PC-9 (cell line): ENCODE data around the gene SIGMAR1. TPM values are rescaled to one million over a fixed set of nuclear protein-coding genes. Genes with fewer than 3 reads are reported as not detected.

Source experiments
- BruUV-seq: library from RNA; stranded (reverse); fragments of 400-500 nt; replicated peaks from 2 replicates; lab custom pipeline; 2021; lab: Mats Ljungman, UMichigan
- CTCF ChIA-PET: fragments of 300-600 bp; sonication (Branson Sonifier 250); formaldehyde crosslinking; loops from one replicate; lab custom pipeline; 2022; ENCODE audit warnings: antibody characterized with exemption; lab: Charles Lee
- POLR2A ChIA-PET: fragments of 300-600 bp; sonication (Branson Sonifier 250); formaldehyde crosslinking; loops from one replicate; lab custom pipeline; 2022; ENCODE audit warnings: antibody characterized with exemption; ENCODE audit not compliant: unreplicated experiment; lab: Charles Lee
- DNase-seq, 2 experiments: peaks; one replicate each; pipeline versions ENCODE4 v3.0.0 to v3.0.0-alpha.2; 2015 to 2022; ENCODE audit warnings: mixed read lengths in 1 of 2
- H2AFZ ChIP-seq: fragments of 200-600 bp; sonication (generic); 2 replicates; pipeline ENCODE4 v1.8.1; 2017; ENCODE audit warnings: antibody characterized with exemption
- H3F3A ChIP-seq: fragments of 200-600 bp; sonication (generic); 2 replicates; pipeline ENCODE4 v1.8.1; 2017; ENCODE audit warnings: antibody characterized with exemption, mild to moderate bottlenecking, low read depth; ENCODE audit not compliant: insufficient read depth
- H3K27ac ChIP-seq: fragments of 200-600 bp; sonication (generic); 2 replicates; pipeline ENCODE4 v1.6.1; 2016; ENCODE audit warnings: mixed run types
- H3K27me3 ChIP-seq: fragments of 200-600 bp; sonication (generic); 2 replicates; pipeline ENCODE4 v1.6.1; 2016; ENCODE audit warnings: low read depth, mixed run types; ENCODE audit not compliant: insufficient read depth
- H3K36me3 ChIP-seq: fragments of 200-600 bp; sonication (generic); 2 replicates; pipeline ENCODE4 v1.6.1; 2016; ENCODE audit warnings: low read depth, mixed run types
- H3K4me1 ChIP-seq: fragments of 200-600 bp; sonication (generic); replicated peaks from 2 replicates; pipeline ENCODE4 v1.6.1; 2016; ENCODE audit warnings: mixed run types; ENCODE audit not compliant: insufficient read depth
- H3K4me2 ChIP-seq: fragments of 200-600 bp; sonication (generic); 2 replicates; pipeline ENCODE4 v1.6.1; 2017; ENCODE audit warnings: mixed run types
- H3K4me3 ChIP-seq: fragments of 200-600 bp; sonication (generic); 2 replicates; pipeline ENCODE4 v1.6.1; 2016; ENCODE audit warnings: mixed run types
- H3K79me2 ChIP-seq: fragments of 200-600 bp; sonication (generic); 2 replicates; pipeline ENCODE4 v1.6.1; 2017; ENCODE audit warnings: low read depth, mixed run types
- H3K9me2 ChIP-seq: fragments of 200-600 bp; sonication (generic); 2 replicates; pipeline ENCODE4 v1.8.1; 2017; ENCODE audit warnings: mild to moderate bottlenecking; ENCODE audit not compliant: insufficient read depth
- H3K9me3 ChIP-seq: fragments of 200-600 bp; sonication (generic); 2 replicates; pipeline ENCODE4 v1.8.1; 2016; ENCODE audit warnings: low read depth; ENCODE audit not compliant: insufficient read depth
- H4K20me1 ChIP-seq: fragments of 200-600 bp; sonication (generic); 2 replicates; pipeline ENCODE4 v1.8.1; 2017; ENCODE audit not compliant: insufficient read depth
- CTCF ChIP-seq: fragments of 200-600 bp; sonication (generic); conservative IDR thresholded peaks from 2 replicates; pipeline ENCODE4 v1.6.1; 2017; ENCODE audit warnings: mixed run types, antibody characterized with exemption, mild to moderate bottlenecking, moderate library complexity
- EZH2 ChIP-seq: fragments of 200-600 bp; sonication (generic); IDR thresholded peaks from 2 replicates; pipeline ENCODE4 v1.8.0; 2017; ENCODE audit warnings: antibody characterized with exemption, low read depth
- intact Hi-C: fragments of 100-400 bp; cut with micrococcal nuclease; formaldehyde crosslinking; loops from one replicate; pipeline ENCODE4 v1.10.0; 2022; ENCODE audit not compliant: unreplicated experiment
- total RNA-seq: library from RNA; stranded (reverse); gene quantifications from 2 replicates; pipeline ENCODE4 v1.2.3, GENCODE V29; 2021

Gene SIGMAR1
- total RNA-seq, 1 experiment from 2014 or later: 57.9 TPM

GRCh38 chr9:34624475-34625185 is 13.0 kb downstream of the SIGMAR1 start:
- H3K9me2 ChIP-seq: no peaks in the 10 kb centered on the region
- no peaks in the 10 kb centered on the region for H3K79me2 ChIP-seq
- H3F3A ChIP-seq: no peaks in the 10 kb centered on the region
- H3K4me3 ChIP-seq: no peak overlapping the region
- DNase-seq: no peak
- TF ChIP-seq EZH2: no peak
- TF ChIP-seq CTCF: no peak
- H3K27ac ChIP-seq: no peak overlapping the region
- no peaks in the 10 kb centered on the region for H3K36me3 ChIP-seq
- H3K9me3 ChIP-seq: no peaks in the 10 kb centered on the region
- H3K4me2 ChIP-seq: no peak overlapping the region
- peaks cover 45% of the 10 kb centered on the region for H3K27me3 ChIP-seq
- H2AFZ ChIP-seq: no peak overlapping the region
- intact Hi-C loops: no loop called here
- POLR2A ChIA-PET: no interaction called here
- H4K20me1 ChIP-seq: no peaks in the 10 kb centered on the region
- CTCF ChIA-PET: no interaction called here
- no TSS peak for BruUV-seq
- no peaks in the 10 kb centered on the region for H3K4me1 ChIP-seq

- POLR2A ChIA-PET: no interaction called here
- no peak for DNase-seq
- Histone ChIP-seq H3K79me2 (no peaks in the 10 kb centered on the region), H3K4me2 (no peak overlapping the region), H3K36me3 (no peaks in the 10 kb centered on the region), H3F3A (no peaks in the 10 kb centered on the region), H3K9me2 (no peaks in the 10 kb centered on the region), H3K27ac (no peak overlapping the region), H2AFZ (no peak overlapping the region), H3K9me3 (no peaks in the 10 kb centered on the region), H3K4me3 (no peak overlapping the region), H3K4me1 (no peaks in the 10 kb centered on the region), H3K27me3 (peaks cover 39% of the 10 kb centered on the region), H4K20me1 (no peaks in the 10 kb centered on the region)
- CTCF ChIA-PET: no interaction called here
- no peak for TF ChIP-seq EZH2
- TF ChIP-seq CTCF: no peak
- no TSS peak for BruUV-seq
- intact Hi-C loops: no loop called here
Observed at GRCh38 chr9:34623374-34624235, 14.0 kb downstream of the SIGMAR1 start.

DNA sequence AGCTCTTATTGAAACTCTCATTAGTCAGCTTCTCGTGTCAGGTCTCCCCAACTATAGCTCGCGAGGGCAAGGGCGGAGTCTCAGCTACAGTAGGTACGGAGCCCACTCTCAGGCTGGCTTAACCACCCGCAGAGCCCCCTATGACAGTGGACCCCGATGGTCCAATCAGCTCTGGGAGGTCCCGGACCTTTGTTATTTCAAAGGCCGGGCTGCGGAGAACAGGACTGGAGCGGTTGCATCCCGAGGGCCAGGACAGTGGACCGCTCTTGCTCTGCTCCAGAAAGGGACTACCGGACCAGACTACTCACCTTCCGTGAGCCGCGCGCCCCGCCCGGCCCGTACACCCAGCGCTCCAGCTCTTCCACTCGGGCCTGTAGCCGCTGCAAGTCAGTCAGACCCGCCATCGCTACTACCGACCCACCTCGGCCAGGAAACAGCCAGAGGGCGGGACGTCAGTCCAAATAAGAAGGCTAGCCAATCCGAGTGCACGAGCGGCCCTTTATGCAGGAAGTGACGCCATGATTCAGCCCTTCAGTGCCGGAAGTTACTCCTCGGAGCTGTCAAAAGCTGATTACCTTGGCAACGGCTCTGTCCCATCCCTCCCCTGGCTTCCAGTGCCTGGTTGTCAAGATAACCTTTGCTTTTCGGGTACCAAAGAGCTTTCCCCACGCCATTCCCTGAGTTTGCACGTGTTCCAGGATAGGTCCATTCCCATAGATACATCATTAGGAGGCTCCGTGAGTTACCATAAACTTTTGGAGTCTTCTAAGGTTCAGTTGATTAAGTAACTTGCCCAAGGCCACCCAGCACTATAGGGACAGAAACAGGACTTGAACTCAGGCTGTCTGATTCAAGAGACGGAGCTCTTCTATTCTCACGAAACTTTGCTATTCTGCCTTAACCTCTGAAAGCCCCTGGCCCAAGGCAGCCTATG is 17.3 kb downstream of the SIGMAR1 start, which contains the start of gene DCTN3:
TSS of gene DCTN3 (minus strand) at position 435 of the 934 bp plus-strand sequence. CDS start at position 404, 31 bp downstream.
- BruUV-seq: no TSS peak
- POLR2A ChIA-PET: interaction anchor here (0.6 kb wide), 1 partner anchor 483 kb away, joined by 4 read pairs; the partner anchor contains the start of gene STOML2

More for the DNA sequence above, 17.3 kb downstream of the SIGMAR1 start, which contains the start of gene DCTN3:
- Histone ChIP-seq H3K9me2 (no peaks in the 10 kb centered on the region), H3K4me3 (peak within 1 kb of the TSS; percentile 89), H2AFZ (peak within 1 kb of the TSS; percentile 91), H4K20me1 (no peaks in the 10 kb centered on the region), H3K27me3 (peaks cover 8% of the 10 kb centered on the region; the same call in 1 of the 2 replicates), H3F3A (no peaks in the 10 kb centered on the region), H3K9me3 (no peaks in the 10 kb centered on the region), H3K27ac (no peak within 1 kb of the TSS), H3K36me3 (no peaks in the 10 kb centered on the region), H3K79me2 (no peaks in the 10 kb centered on the region), H3K4me1 (no peaks in the 10 kb centered on the region), H3K4me2 (peak within 1 kb of the TSS; percentile 93)
- DNase-seq: peak; percentile 68 to 82
- intact Hi-C loops: no loop called here
- TF ChIP-seq EZH2 (no peak), CTCF (no peak)
- CTCF ChIA-PET: no interaction called here
